ENCODE data around the gene TTLL8. TPM values are rescaled to one million over a fixed set of nuclear protein-coding genes. Genes with fewer than 3 reads are reported as not detected.

TTLL8 gene
- polyA plus RNA-seq, 1 donor from 2014 or later: not detected

DNA sequence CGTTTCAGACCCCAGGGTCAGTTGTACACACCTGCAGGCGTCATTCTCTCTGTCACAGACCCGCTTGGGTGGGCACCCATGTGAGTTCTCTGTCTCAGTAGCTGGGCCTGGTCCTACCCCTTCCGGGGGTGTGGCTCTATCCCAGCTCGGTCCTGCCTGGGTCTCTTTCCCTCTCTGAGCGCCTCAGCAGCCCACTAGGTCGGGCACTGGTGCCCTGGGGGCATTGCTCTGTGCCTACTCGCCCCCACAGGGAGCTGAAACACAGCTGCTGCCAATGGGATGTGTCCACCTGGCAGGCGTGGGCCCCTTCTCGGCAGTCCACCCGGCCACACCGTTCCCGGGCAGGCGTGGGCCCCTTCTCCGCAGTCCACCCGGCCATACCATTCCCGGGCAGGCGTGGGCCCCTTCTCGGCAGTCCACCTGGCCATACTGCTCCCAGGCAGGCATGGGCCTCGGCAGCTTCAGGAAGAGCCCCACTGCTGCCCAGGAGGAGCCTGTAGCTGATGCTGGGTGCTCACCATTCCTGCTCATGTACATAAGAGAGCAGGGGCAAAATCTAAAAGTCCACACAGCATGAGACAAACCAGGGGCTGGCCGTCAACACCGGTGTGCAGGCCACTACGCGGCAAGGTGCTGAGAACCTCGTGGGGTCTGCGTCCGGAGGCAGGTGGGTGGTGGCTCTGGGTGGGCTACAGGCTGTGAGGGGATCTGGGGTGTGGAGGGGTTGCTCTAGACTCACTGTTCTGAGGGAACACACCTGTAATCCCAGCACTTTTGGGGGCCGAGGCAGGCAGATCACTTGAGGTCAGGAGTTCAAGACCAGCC is 14.8 kb upstream of the TTLL8 start:
- H3K79me2 ChIP-seq (replicated peaks; ENCODE audit: insufficient read depth, low read length): no peaks in the 10 kb centered on the region
- TF ChIP-seq RAD21 (conservative IDR thresholded peaks at IDR 0.05) (no peak), REST (IDR thresholded peaks at IDR 0.05; ENCODE audit: borderline replicate concordance) (no peak), EP300 (conservative IDR thresholded peaks at IDR 0.05; ENCODE audit: poor library complexity, severe bottlenecking) (no peak)
- no peak overlapping the region for H3K9ac ChIP-seq (ENCODE audit: low read length)
- no peak overlapping the region for H2AFZ ChIP-seq (ENCODE audit: low read depth, low read length)
- H4K20me1 ChIP-seq (ENCODE audit: insufficient read depth): no peaks in the 10 kb centered on the region
- no peaks in the 10 kb centered on the region for H3K9me2 ChIP-seq (ENCODE audit: insufficient read depth, low read length)
- no peaks in the 10 kb centered on the region for H3K36me3 ChIP-seq (ENCODE audit: insufficient read depth, low read length)
- no peaks in the 10 kb centered on the region for H3F3A ChIP-seq (ENCODE audit: insufficient read depth, low read length, poor library complexity, severe bottlenecking)
- no peak overlapping the region for H3K4me2 ChIP-seq (ENCODE audit: low read length)
- no peaks in the 10 kb centered on the region for H3K9me3 ChIP-seq (ENCODE audit: low read length)
- no peak overlapping the region for H3K4me3 ChIP-seq (ENCODE audit: low read length)
- no peaks in the 10 kb centered on the region for H3K27me3 ChIP-seq (ENCODE audit: insufficient read depth, low read depth, low read length)
- no peak overlapping the region for H3K27ac ChIP-seq (ENCODE audit: low read length)

GRCh38 chr22:50072167-50072555 is 14.1 kb upstream of the TTLL8 start:
- no peaks in the 10 kb centered on the region for H3F3A ChIP-seq (ENCODE audit: insufficient read depth, low read length, poor library complexity, severe bottlenecking)
- TF ChIP-seq EZH2 (IDR thresholded peaks at IDR 0.05; ENCODE audit: borderline replicate concordance, insufficient read depth, low read length, poor library complexity, severe bottlenecking): no peak
- H3K36me3 ChIP-seq (ENCODE audit: insufficient read depth, low read length): no peaks in the 10 kb centered on the region
- no peak overlapping the region for H3K4me3 ChIP-seq (ENCODE audit: low read length)
- no peaks in the 10 kb centered on the region for H3K27me3 ChIP-seq (ENCODE audit: insufficient read depth, low read depth, low read length)
- no peak overlapping the region for H3K27ac ChIP-seq (ENCODE audit: low read length)
- H3K9ac ChIP-seq (ENCODE audit: low read length): no peak overlapping the region
- H3K9me2 ChIP-seq (ENCODE audit: insufficient read depth, low read length): no peaks in the 10 kb centered on the region
- H3K4me2 ChIP-seq (ENCODE audit: low read length): no peak overlapping the region
- H4K20me1 ChIP-seq (ENCODE audit: insufficient read depth): no peaks in the 10 kb centered on the region
- H2AFZ ChIP-seq (ENCODE audit: low read depth, low read length): no peak overlapping the region
- H3K9me3 ChIP-seq (ENCODE audit: low read length): no peaks in the 10 kb centered on the region
- no peaks in the 10 kb centered on the region for H3K79me2 ChIP-seq (replicated peaks; ENCODE audit: insufficient read depth, low read length)

- TF ChIP-seq POLR2AphosphoS5 (IDR thresholded peaks at IDR 0.05) (no peak), SMC3 (conservative IDR thresholded peaks at IDR 0.05; ENCODE audit: poor library complexity) (no peak), REST (IDR thresholded peaks at IDR 0.05; ENCODE audit: borderline replicate concordance) (no peak), RAD21 (conservative IDR thresholded peaks at IDR 0.05) (no peak), MXI1 (conservative IDR thresholded peaks at IDR 0.05; ENCODE audit: poor library complexity, severe bottlenecking) (no peak), TAF1 (IDR thresholded peaks at IDR 0.05; ENCODE audit: low read depth) (no peak), EP300 (conservative IDR thresholded peaks at IDR 0.05; ENCODE audit: poor library complexity, severe bottlenecking) (no peak), EZH2 (IDR thresholded peaks at IDR 0.05; ENCODE audit: borderline replicate concordance, insufficient read depth, low read length, poor library complexity, severe bottlenecking) (no peak)
- TF ChIP-seq, protein P1, sequence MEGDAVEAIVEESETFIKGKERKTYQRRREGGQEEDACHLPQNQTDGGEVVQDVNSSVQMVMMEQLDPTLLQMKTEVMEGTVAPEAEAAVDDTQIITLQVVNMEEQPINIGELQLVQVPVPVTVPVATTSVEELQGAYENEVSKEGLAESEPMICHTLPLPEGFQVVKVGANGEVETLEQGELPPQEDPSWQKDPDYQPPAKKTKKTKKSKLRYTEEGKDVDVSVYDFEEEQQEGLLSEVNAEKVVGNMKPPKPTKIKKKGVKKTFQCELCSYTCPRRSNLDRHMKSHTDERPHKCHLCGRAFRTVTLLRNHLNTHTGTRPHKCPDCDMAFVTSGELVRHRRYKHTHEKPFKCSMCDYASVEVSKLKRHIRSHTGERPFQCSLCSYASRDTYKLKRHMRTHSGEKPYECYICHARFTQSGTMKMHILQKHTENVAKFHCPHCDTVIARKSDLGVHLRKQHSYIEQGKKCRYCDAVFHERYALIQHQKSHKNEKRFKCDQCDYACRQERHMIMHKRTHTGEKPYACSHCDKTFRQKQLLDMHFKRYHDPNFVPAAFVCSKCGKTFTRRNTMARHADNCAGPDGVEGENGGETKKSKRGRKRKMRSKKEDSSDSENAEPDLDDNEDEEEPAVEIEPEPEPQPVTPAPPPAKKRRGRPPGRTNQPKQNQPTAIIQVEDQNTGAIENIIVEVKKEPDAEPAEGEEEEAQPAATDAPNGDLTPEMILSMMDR (IDR thresholded peaks at IDR 0.05; ENCODE audit: poor library complexity, severe bottlenecking): no peak
These were observed 13.5 kb upstream of the TTLL8 start for GRCh38 chr22:50071432-50072166.

More at GRCh38 chr22:50071432-50072166, 13.5 kb upstream of the TTLL8 start:
- no peak overlapping the region for H3K9ac ChIP-seq (ENCODE audit: low read length)
- no peaks in the 10 kb centered on the region for H3K27me3 ChIP-seq (ENCODE audit: insufficient read depth, low read depth, low read length)
- H2AFZ ChIP-seq (ENCODE audit: low read depth, low read length): no peak overlapping the region
- H3K4me3 ChIP-seq (ENCODE audit: low read length): no peak overlapping the region
- H3K27ac ChIP-seq (ENCODE audit: low read length): no peak overlapping the region
- no peaks in the 10 kb centered on the region for H3F3A ChIP-seq (ENCODE audit: insufficient read depth, low read length, poor library complexity, severe bottlenecking)
- no peaks in the 10 kb centered on the region for H3K9me3 ChIP-seq (ENCODE audit: low read length)
- no peak overlapping the region for H3K4me2 ChIP-seq (ENCODE audit: low read length)
- no peaks in the 10 kb centered on the region for H4K20me1 ChIP-seq (ENCODE audit: insufficient read depth)
- H3K36me3 ChIP-seq (ENCODE audit: insufficient read depth, low read length): no peaks in the 10 kb centered on the region
- no peaks in the 10 kb centered on the region for H3K9me2 ChIP-seq (ENCODE audit: insufficient read depth, low read length)
- H3K79me2 ChIP-seq (replicated peaks; ENCODE audit: insufficient read depth, low read length): no peaks in the 10 kb centered on the region
